VCaP (cell line): Measurements from ENCODE around the gene AKT3.

Experiments
- H3K27ac ChIP-seq: fragments of 450-650 bp; 2 replicates; pipeline ENCODE4 v1.5.1; 2017
- TF ChIP-seq, protein P1 (sequence below): fragments of 450-650 bp; conservative IDR thresholded peaks from 2 replicates; pipeline ENCODE4 v1.5.1; 2017; ENCODE audit warnings: mild to moderate bottlenecking, moderate library complexity

AKT3 gene

DNA sequence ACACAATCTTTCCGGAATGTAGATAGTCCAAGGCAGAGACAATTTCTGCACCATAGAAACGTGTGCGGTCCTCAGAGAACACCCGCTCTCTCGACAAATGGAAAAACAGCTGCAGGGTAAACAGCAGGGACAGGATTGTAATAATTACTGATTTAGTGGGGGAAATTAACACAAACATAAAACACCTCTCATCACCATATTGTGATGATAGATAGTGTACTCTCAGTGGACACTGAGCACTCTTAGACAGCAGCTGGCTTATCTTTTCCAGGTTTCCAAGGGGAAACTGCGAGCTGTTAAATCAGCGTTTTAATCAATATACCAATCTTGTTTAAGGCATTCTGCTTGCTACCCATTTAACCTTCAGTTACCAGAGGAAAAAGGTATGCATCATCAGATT, 277.1 kb downstream of the AKT3 start:
- H3K27ac ChIP-seq, result no peak overlapping the region; the same call in 1 of the 2 replicates

DNA sequence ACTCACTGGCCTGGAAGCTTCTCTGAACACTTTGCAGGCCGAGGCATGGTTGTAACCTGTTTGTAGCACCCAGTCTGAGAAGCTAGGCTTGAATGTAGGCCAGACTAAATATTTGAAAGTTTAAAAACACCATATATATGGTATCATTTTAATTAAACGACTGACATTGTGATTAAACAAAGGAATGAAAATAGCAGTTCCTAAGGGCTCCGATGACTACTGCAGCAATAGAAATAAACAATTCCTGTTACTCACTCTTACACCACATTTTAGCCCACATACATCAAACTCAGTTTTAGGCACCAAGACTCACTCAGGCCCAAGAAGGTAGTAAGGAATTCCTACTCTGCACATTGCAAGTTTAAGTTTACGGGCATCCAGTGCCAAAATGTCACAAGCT, 281.2 kb downstream of the AKT3 start:
- TF ChIP-seq, protein P1, sequence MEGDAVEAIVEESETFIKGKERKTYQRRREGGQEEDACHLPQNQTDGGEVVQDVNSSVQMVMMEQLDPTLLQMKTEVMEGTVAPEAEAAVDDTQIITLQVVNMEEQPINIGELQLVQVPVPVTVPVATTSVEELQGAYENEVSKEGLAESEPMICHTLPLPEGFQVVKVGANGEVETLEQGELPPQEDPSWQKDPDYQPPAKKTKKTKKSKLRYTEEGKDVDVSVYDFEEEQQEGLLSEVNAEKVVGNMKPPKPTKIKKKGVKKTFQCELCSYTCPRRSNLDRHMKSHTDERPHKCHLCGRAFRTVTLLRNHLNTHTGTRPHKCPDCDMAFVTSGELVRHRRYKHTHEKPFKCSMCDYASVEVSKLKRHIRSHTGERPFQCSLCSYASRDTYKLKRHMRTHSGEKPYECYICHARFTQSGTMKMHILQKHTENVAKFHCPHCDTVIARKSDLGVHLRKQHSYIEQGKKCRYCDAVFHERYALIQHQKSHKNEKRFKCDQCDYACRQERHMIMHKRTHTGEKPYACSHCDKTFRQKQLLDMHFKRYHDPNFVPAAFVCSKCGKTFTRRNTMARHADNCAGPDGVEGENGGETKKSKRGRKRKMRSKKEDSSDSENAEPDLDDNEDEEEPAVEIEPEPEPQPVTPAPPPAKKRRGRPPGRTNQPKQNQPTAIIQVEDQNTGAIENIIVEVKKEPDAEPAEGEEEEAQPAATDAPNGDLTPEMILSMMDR, result no peak
- peak overlapping the region; percentile 41 for H3K27ac ChIP-seq

More for the DNA sequence above, 277.1 kb downstream of the AKT3 start:
- TF ChIP-seq, protein P1, result no peak

DNA sequence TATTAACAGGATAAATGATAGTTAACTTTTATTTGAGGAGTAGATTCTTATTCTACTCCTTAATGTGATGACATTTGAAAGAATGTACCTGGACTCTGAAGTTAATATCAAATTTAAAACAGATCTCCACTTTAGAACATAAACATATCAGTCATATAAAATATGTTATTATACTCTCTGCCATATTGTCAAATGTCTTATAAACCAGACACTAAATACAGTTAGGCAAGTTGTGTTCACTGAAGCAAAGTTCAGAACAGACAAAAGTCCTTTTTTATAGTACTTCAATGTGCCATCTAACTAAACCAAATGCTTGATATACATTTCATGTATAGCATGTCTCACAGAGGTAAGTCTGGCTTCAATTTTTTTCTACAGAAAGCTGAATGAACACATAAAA, 285.2 kb downstream of the AKT3 start:
- TF ChIP-seq, protein P1, result no peak
- no peak overlapping the region for H3K27ac ChIP-seq

DNA sequence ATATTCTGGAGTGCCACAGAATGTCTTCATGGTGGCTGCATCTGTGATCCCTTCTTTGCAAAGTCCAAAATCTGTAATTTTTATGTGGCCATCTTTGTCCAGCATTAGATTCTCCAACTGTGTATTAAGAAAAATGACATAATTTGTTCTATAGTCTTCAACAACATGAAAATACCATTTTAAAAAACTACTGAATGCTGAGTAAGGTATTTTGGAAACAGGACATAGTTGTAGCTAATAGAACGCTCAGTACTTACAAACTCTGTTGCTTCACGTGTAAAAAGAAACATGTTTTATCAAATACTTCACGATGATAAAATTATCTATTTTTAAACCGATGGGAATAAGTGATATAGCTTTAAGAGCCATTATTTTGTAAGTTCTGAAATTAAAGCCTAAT, 286.3 kb downstream of the AKT3 start:
- H3K27ac ChIP-seq, result no peak overlapping the region
- TF ChIP-seq, protein P1, result no peak

DNA sequence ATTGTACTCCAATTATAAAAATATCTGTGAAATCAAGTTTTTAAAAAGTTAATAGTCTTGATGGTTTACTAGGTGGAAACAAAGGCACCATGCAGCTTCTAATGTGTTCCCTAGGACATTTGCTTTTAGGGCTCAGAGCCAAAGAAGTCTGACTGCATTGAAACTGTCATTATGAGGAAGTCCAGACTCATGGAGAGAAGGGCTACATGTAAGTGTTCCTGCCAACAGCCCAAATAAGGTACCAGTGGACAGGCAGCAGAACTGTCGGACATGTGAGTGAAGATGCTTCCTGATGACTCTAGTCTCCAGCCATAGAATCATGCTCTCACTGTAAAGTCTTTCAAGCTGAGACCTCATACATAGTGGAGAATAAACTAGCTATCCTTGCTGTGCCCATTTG, 287.6 kb downstream of the AKT3 start:
- TF ChIP-seq, protein P1, result no peak
- no peak overlapping the region for H3K27ac ChIP-seq

DNA sequence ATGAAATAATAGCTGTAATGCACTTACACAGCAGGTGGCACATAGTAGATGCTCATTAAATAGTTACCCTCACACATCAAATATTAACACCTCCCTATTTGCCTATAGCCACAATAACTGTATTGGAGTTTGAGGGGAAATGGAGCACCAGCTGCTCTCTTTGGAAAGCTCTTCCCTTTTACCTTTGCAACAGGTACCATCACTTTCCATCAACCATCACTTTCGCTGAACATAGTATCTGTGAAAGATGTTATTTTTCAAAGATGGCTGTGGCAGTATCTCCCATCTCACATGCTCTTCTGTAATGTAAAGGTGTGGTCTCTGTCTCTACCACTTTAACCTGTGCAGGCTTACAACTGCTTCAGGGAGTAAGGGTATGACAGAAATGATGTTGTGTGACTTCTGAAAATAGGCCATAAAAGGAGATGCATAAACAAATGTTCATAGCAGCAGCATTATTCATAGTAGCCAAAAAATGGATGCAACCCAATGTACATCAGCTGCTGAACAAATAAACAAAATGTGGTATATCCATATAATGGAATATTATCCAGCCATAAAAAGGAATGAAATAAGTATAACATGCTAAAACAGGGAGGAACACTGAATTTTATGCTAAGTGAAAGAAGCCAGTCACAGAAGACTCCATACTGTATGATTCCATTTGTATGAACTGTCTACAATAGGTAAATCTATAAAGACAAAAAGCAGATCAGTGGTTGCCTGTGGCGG, 288.3 kb downstream of the AKT3 start:
- H3K27ac ChIP-seq, result no peak overlapping the region
- TF ChIP-seq, protein P1, result no peak

DNA sequence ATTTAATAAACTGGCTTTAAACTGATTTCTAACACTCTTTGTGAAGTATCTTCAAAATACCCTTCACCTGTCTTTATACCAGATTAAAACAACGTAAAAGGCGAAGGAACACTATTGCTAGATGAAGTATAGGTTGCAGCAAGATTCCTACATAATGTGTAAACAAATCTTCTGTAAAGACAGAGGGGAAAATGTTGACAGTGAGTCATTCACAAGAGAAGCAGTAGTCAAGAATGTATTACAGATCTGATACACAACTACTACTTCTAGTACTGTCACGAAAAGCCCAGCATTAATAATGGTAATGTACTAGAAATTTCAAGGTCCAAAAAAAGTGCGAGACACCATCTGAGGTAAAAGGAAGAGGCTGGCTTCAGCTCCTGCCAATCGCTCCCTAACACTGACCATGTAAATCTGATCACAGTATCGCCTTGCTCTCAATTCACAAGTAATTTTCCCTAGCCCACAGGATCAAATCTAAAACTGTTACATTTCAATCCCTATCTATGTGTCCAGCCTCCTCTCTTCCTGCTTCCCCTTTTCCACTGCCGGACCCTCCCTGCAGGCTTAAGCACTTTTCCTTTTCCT, 290.4 kb downstream of the AKT3 start:
- H3K27ac ChIP-seq, result no peak overlapping the region
- TF ChIP-seq, protein P1, result no peak
